Measurements from ENCODE around the gene PNMA6A.
"Not testable (repeated sequence)": the region's sequence is repeated elsewhere in the genome, so short reads cannot be mapped to it uniquely, and the experiment has no call there.

PNMA6A gene

GRCh38 chrX:153117754-153118153 is 45.5 kb downstream of the PNMA6A start:
- not testable (repeated sequence) for H3K27me3 Mint-ChIP-seq; H3K36me3 Mint-ChIP-seq (ENCODE audit: low read depth); H3K4me1 Mint-ChIP-seq; H3K4me3 Mint-ChIP-seq; H3K9me3 Mint-ChIP-seq; ATAC-seq; DNase-seq; H3K27ac Mint-ChIP-seq

DNA sequence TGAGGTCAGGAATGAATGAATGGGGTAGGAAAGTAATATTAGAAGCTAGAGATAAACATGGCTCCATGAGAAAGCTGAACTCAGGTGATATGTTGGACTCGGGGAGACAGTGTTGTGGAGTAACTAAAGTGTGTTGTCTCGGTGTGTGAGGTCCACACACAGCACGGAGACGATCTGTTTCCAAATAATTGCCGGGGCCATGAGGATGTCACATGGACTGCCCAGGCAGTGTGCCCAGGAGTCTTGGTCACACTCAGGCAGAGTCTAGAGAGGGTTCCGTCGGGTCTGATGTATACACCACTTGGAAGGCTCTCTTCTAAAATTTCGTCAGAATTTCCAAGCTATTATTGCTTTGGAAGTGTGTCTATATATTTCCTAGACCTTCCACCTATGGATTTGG is 48.0 kb downstream of the PNMA6A start:
- not testable (repeated sequence) for ATAC-seq; H3K9me3 Mint-ChIP-seq; H3K27me3 Mint-ChIP-seq; H3K27ac Mint-ChIP-seq; H3K4me3 Mint-ChIP-seq; H3K4me1 Mint-ChIP-seq; H3K36me3 Mint-ChIP-seq (ENCODE audit: low read depth); DNase-seq

GRCh38 chrX:153123468-153123867 is 51.2 kb downstream of the PNMA6A start:
- H3K4me3 Mint-ChIP-seq; H3K36me3 Mint-ChIP-seq (ENCODE audit: low read depth); H3K27ac Mint-ChIP-seq: not testable (repeated sequence)

More at GRCh38 chrX:153123468-153123867, 51.2 kb downstream of the PNMA6A start:
- DNase-seq, H3K9me3 Mint-ChIP-seq, H3K27me3 Mint-ChIP-seq, H3K4me1 Mint-ChIP-seq, ATAC-seq: not testable (repeated sequence)

All from activated naive CD8-positive, alpha-beta T cell treated with anti-CD3 and anti-CD28 coated beads, Interleukin-2, amount 50 U/mL, for 24 hours (primary cell).